Measurements from ENCODE around the gene IARS1. TPM values are rescaled to one million over a fixed set of nuclear protein-coding genes. Genes with fewer than 3 reads are reported as not detected.

IARS1 gene
- total RNA-seq, 1 experiment from 2014 or later = 220 TPM

DNA sequence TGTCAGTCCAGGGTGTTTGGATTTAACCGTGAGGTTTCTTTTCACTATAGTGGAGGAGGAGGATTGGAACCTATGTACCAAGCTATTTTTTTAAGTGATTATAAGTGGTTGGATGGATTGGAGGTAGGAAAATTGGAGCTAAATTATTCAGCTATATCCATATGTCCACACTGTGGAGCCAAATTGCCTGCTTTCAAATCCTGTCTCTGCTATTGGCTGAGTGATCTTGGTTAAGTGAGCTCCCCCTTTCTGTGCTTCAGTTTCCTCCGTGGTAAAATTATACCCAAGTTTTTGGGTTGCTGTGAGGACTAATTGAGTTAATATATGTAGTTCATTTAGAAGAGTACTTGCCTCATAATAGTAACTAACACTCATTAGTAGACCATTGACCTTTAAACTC is 34.7 kb upstream of the IARS1 start:
- ChIA-PET CTCF (interaction anchor here (0.5 to 1.5 kb wide), 14 partner anchors 41 to 406 kb away, joined by 3 to 7 read pairs (median 4); no protein-coding TSS in a partner anchor), POLR2A (interaction anchor here (0.5 kb wide), 1 partner anchor 33 kb away, joined by 3 read pairs; no protein-coding TSS in a partner anchor)
- no peak overlapping the region for H3K4me3 Mint-ChIP-seq
- DNase-seq (ENCODE audit: low spot score) (no peak), ATAC-seq (no peak)
- no peaks in the 10 kb centered on the region for H3K27me3 Mint-ChIP-seq (ENCODE audit: low read depth)
- TF ChIP-seq, protein P1, sequence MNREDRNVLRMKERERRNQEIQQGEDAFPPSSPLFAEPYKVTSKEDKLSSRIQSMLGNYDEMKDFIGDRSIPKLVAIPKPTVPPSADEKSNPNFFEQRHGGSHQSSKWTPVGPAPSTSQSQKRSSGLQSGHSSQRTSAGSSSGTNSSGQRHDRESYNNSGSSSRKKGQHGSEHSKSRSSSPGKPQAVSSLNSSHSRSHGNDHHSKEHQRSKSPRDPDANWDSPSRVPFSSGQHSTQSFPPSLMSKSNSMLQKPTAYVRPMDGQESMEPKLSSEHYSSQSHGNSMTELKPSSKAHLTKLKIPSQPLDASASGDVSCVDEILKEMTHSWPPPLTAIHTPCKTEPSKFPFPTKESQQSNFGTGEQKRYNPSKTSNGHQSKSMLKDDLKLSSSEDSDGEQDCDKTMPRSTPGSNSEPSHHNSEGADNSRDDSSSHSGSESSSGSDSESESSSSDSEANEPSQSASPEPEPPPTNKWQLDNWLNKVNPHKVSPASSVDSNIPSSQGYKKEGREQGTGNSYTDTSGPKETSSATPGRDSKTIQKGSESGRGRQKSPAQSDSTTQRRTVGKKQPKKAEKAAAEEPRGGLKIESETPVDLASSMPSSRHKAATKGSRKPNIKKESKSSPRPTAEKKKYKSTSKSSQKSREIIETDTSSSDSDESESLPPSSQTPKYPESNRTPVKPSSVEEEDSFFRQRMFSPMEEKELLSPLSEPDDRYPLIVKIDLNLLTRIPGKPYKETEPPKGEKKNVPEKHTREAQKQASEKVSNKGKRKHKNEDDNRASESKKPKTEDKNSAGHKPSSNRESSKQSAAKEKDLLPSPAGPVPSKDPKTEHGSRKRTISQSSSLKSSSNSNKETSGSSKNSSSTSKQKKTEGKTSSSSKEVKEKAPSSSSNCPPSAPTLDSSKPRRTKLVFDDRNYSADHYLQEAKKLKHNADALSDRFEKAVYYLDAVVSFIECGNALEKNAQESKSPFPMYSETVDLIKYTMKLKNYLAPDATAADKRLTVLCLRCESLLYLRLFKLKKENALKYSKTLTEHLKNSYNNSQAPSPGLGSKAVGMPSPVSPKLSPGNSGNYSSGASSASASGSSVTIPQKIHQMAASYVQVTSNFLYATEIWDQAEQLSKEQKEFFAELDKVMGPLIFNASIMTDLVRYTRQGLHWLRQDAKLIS (CRISPR knock-in tag; IDR thresholded peaks at IDR 0.05; ENCODE audit: borderline replicate concordance) = no peak
- TF ChIP-seq, protein P2, sequence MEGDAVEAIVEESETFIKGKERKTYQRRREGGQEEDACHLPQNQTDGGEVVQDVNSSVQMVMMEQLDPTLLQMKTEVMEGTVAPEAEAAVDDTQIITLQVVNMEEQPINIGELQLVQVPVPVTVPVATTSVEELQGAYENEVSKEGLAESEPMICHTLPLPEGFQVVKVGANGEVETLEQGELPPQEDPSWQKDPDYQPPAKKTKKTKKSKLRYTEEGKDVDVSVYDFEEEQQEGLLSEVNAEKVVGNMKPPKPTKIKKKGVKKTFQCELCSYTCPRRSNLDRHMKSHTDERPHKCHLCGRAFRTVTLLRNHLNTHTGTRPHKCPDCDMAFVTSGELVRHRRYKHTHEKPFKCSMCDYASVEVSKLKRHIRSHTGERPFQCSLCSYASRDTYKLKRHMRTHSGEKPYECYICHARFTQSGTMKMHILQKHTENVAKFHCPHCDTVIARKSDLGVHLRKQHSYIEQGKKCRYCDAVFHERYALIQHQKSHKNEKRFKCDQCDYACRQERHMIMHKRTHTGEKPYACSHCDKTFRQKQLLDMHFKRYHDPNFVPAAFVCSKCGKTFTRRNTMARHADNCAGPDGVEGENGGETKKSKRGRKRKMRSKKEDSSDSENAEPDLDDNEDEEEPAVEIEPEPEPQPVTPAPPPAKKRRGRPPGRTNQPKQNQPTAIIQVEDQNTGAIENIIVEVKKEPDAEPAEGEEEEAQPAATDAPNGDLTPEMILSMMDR (IDR thresholded peaks at IDR 0.05) = no peak
- no peak overlapping the region for H3K27ac Mint-ChIP-seq
- peaks cover 27% of the 10 kb centered on the region for H3K4me1 Mint-ChIP-seq
- H3K36me3 Mint-ChIP-seq = peaks cover 1% of the 10 kb centered on the region
- no peaks in the 10 kb centered on the region for H3K9me3 Mint-ChIP-seq

DNA sequence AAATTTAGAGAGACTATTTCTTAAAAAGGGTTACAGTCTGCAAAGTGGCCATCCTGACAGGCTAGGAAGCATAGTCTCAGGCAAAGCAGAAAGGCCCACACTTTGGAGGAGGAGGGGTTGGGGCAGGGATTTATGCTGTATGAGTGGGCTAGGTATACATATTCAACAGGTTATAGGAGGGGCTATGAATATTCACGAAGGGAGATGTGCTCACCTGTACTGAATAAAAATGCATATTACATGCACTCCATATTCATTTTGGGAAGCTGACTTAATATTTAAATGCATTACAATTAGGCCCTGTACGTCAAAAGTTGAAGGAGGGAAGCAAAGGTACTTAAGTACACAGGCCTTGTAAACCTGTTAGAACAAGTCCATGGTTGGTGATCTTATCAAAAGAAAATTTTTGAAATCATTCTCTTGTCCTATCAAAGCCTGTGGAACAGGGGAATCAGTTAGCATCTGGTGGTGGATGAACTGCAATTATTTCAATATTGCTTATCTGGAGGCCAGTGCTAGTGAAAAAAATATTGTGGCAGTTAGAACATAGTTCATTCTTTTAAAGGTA is 33.9 kb upstream of the IARS1 start:
- ChIA-PET POLR2A (no interaction called here), CTCF (interaction anchor here (0.6 kb wide), 1 partner anchor 110 kb away, joined by 3 read pairs; no protein-coding TSS in a partner anchor)
- H3K36me3 Mint-ChIP-seq = peaks cover 10% of the 10 kb centered on the region
- no peak overlapping the region; the same call in 1 of the 2 replicates for H3K27ac Mint-ChIP-seq
- ATAC-seq = no peak
- DNase-seq (ENCODE audit: low spot score) = no peak
- no peaks in the 10 kb centered on the region for H3K27me3 Mint-ChIP-seq (ENCODE audit: low read depth)
- peak overlapping the region; percentile 99 for H3K4me3 Mint-ChIP-seq
- TF ChIP-seq SOX15 (CRISPR knock-in tag; IDR thresholded peaks at IDR 0.05) = no peak
- TF ChIP-seq SP1 (CRISPR knock-in tag; conservative IDR thresholded peaks at IDR 0.05) = no peak
- H3K9me3 Mint-ChIP-seq = no peaks in the 10 kb centered on the region
- peaks cover 27% of the 10 kb centered on the region for H3K4me1 Mint-ChIP-seq

DNA sequence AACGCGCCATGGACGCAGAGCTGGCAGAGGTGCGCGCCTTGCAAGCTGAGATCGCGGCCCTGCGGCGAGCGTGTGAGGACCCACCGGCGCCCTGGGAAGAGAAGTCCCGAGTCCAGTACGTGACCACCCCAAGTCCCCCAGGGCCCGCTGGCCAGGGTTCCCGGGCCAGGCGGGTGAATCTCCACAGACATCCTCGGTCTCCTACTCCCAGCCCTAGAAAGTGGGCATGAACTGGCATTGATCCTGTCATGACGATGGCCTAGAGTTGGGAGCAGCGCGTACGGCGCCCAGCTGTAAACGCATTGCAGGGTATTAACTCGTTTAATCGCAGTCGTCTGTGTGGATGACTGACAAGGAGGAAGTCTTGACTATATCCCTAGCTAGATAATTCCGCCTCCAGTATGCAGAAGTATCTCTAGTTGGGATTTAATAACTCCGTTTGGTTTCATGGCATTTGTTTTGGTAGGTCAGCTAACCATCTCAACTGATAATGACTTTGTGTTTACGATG is 32.5 kb upstream of the IARS1 start:
- ATAC-seq = no peak; the same call in 1 of the 2 replicates
- H3K9me3 Mint-ChIP-seq = no peaks in the 10 kb centered on the region
- DNase-seq (ENCODE audit: low spot score) = no peak
- TF ChIP-seq KAT7 (CRISPR knock-in tag; IDR thresholded peaks at IDR 0.05; ENCODE audit: borderline replicate concordance) (no peak), ZNF416 (CRISPR knock-in tag; IDR thresholded peaks at IDR 0.05) (0 out of 2 replicates have a peak, but pooled peaks have one; percentile 2), JAZF1 (CRISPR knock-in tag; IDR thresholded peaks at IDR 0.05) (no peak), JUN (CRISPR knock-in tag; IDR thresholded peaks at IDR 0.05) (no peak), TEAD1 (CRISPR knock-in tag; IDR thresholded peaks at IDR 0.05) (peak; percentile 16; the same call in 1 of the 2 replicates), SMAD4 (CRISPR knock-in tag; IDR thresholded peaks at IDR 0.05) (0 out of 2 replicates have a peak, but pooled peaks have one; percentile 36)
- TF ChIP-seq, protein P3, sequence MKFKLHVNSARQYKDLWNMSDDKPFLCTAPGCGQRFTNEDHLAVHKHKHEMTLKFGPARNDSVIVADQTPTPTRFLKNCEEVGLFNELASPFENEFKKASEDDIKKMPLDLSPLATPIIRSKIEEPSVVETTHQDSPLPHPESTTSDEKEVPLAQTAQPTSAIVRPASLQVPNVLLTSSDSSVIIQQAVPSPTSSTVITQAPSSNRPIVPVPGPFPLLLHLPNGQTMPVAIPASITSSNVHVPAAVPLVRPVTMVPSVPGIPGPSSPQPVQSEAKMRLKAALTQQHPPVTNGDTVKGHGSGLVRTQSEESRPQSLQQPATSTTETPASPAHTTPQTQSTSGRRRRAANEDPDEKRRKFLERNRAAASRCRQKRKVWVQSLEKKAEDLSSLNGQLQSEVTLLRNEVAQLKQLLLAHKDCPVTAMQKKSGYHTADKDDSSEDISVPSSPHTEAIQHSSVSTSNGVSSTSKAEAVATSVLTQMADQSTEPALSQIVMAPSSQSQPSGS (CRISPR knock-in tag; IDR thresholded peaks at IDR 0.05; ENCODE audit: borderline replicate concordance, low read depth) = no peak
- TF ChIP-seq, protein P4, sequence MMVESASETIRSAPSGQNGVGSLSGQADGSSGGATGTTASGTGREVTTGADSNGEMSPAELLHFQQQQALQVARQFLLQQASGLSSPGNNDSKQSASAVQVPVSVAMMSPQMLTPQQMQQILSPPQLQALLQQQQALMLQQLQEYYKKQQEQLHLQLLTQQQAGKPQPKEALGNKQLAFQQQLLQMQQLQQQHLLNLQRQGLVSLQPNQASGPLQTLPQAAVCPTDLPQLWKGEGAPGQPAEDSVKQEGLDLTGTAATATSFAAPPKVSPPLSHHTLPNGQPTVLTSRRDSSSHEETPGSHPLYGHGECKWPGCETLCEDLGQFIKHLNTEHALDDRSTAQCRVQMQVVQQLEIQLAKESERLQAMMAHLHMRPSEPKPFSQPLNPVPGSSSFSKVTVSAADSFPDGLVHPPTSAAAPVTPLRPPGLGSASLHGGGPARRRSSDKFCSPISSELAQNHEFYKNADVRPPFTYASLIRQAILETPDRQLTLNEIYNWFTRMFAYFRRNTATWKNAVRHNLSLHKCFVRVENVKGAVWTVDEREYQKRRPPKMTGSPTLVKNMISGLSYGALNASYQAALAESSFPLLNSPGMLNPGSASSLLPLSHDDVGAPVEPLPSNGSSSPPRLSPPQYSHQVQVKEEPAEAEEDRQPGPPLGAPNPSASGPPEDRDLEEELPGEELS (CRISPR knock-in tag; IDR thresholded peaks at IDR 0.05) = no peak
- POLR2A ChIA-PET = interaction anchor here (1.4 kb wide), 1 partner anchor 344 kb away, joined by 4 read pairs; the partner anchor contains the start of gene IPPK
- H3K36me3 Mint-ChIP-seq = peaks cover 19% of the 10 kb centered on the region
- no peak overlapping the region for H3K27ac Mint-ChIP-seq
- H3K4me1 Mint-ChIP-seq = peaks cover 27% of the 10 kb centered on the region
- CTCF ChIA-PET = interaction anchor here (0.8 to 1.9 kb wide), 6 partner anchors 168 to 465 kb away, joined by 3 to 6 read pairs (median 3); partner anchors contain the start of gene IPPK
- peak overlapping the region; percentile 99 for H3K4me3 Mint-ChIP-seq
- H3K27me3 Mint-ChIP-seq (ENCODE audit: low read depth) = no peaks in the 10 kb centered on the region

All from WTC11 (cell line).